PC-3 (cell line): ENCODE results near the gene GGA3. TPM values are rescaled to one million over a fixed set of nuclear protein-coding genes. Genes with fewer than 3 reads are reported as not detected.

ENCODE experiments used
- ATAC-seq: fragments of 200-7000 bp; cut with Tn5 transposase; 2 replicates; pipeline ENCODE4 v1.9.1; 2020; ENCODE audit warnings: mild to moderate bottlenecking, moderate library complexity
- Bru-seq: library from RNA; stranded (reverse); fragments of 400-500 nt; gene quantifications from one replicate; lab custom pipeline; 2021; lab: Mats Ljungman, UMichigan
- BruChase-seq, 2 experiments: library from RNA; stranded (reverse); fragments of 400-500 nt; gene quantifications; one replicate each; lab custom pipeline; 2021; lab: Mats Ljungman, UMichigan
- BruUV-seq: library from RNA; stranded (reverse); fragments of 400-500 nt; replicated peaks from 2 replicates; lab custom pipeline; 2021; lab: Mats Ljungman, UMichigan
- CTCF ChIA-PET: fragments of 300-600 bp; sonication (Branson Sonifier 250); formaldehyde crosslinking; loops from one replicate; lab custom pipeline; 2022; ENCODE audit warnings: antibody characterized with exemption; lab: Charles Lee
- POLR2A ChIA-PET: fragments of 300-600 bp; sonication (Branson Sonifier 250); formaldehyde crosslinking; loops from one replicate; lab custom pipeline; 2022; ENCODE audit warnings: antibody characterized with exemption; ENCODE audit not compliant: unreplicated experiment; lab: Charles Lee
- DNase-seq: peaks from one replicate; pipeline ENCODE4 v3.0.0-alpha.2; 2015
- H2AFZ ChIP-seq: fragments of 300-600 bp; sonication (generic); 2 replicates; pipeline ENCODE4 v1.6.0; 2016; ENCODE audit warnings: antibody characterized with exemption, low read length
- H3F3A ChIP-seq: fragments of 300-600 bp; sonication (generic); one replicate; pipeline ENCODE4 v1.6.0; 2017; ENCODE audit warnings: antibody characterized with exemption, low read length, control low read depth, mild to moderate bottlenecking; ENCODE audit not compliant: unreplicated experiment
- H3K27ac ChIP-seq: fragments of 300-600 bp; sonication (generic); 2 replicates; pipeline ENCODE4 v1.5.1; 2016; ENCODE audit warnings: mild to moderate bottlenecking, low read length
- H3K27me3 ChIP-seq: fragments of 300-600 bp; sonication (generic); 2 replicates; pipeline ENCODE4 v1.6.1; 2016; ENCODE audit warnings: low read length, mixed read lengths
- H3K36me3 ChIP-seq: fragments of 300-600 bp; sonication (generic); 2 replicates; pipeline ENCODE4 v1.6.1; 2016; ENCODE audit warnings: low read depth, mixed run types, low read length, mixed read lengths
- H3K4me1 ChIP-seq: fragments of 300-600 bp; sonication (generic); 2 replicates; pipeline ENCODE4 v1.5.1; 2016; ENCODE audit warnings: low read length; ENCODE audit not compliant: insufficient read depth
- H3K4me2 ChIP-seq: fragments of 300-600 bp; sonication (generic); 2 replicates; pipeline ENCODE4 v1.6.0; 2016; ENCODE audit warnings: low read length
- H3K4me3 ChIP-seq: fragments of 300-600 bp; sonication (generic); 2 replicates; pipeline ENCODE4 v1.5.1; 2016; ENCODE audit warnings: mild to moderate bottlenecking, low read length, mixed read lengths
- H3K79me2 ChIP-seq: fragments of 300-600 bp; sonication (generic); 2 replicates; pipeline ENCODE4 v1.6.1; 2017; ENCODE audit warnings: low read length, mixed read lengths
- H3K9ac ChIP-seq: fragments of 300-600 bp; sonication (generic); 2 replicates; pipeline ENCODE4 v1.6.0; 2016; ENCODE audit warnings: mild to moderate bottlenecking, low read length
- H3K9me2 ChIP-seq: fragments of 300-600 bp; sonication (generic); replicated peaks from 2 replicates; pipeline ENCODE4 v1.6.1; 2016; ENCODE audit warnings: mixed run types, low read length, mixed read lengths
- H3K9me3 ChIP-seq: fragments of 300-600 bp; sonication (generic); 2 replicates; pipeline ENCODE4 v1.6.1; 2016; ENCODE audit warnings: low read length, mixed read lengths
- H4K20me1 ChIP-seq: fragments of 300-600 bp; sonication (generic); 2 replicates; pipeline ENCODE4 v1.6.1; 2016; ENCODE audit warnings: low read length, mixed read lengths
- CTCF ChIP-seq: fragments of 300-600 bp; sonication (generic); conservative IDR thresholded peaks from 2 replicates; pipeline ENCODE4 v1.5.1; 2017; ENCODE audit warnings: antibody characterized with exemption, low read depth, mild to moderate bottlenecking, low read length
- EZH2 ChIP-seq: fragments of 300-600 bp; sonication (generic); IDR thresholded peaks from one replicate; pipeline ENCODE4 v1.6.1; 2017; ENCODE audit warnings: antibody characterized with exemption, mild to moderate bottlenecking, low read length; ENCODE audit not compliant: unreplicated experiment
- EZH2phosphoT487 ChIP-seq: fragments of 300-600 bp; sonication (generic); IDR thresholded peaks from 2 replicates; pipeline ENCODE4 v1.6.1; 2018; ENCODE audit warnings: mild to moderate bottlenecking, antibody characterized with exemption, low read length, borderline replicate concordance
- intact Hi-C: fragments of 100-400 bp; cut with micrococcal nuclease; formaldehyde crosslinking; loops from 2 replicates; pipeline ENCODE4 v1.9.0; 2023
- long read RNA-seq: library from polyadenylated mRNA; unstranded; transcript quantifications from one replicate; pipeline ENCODE4 v2.0.0, GENCODE V29; 2021; ENCODE audit not compliant: unreplicated experiment
- total RNA-seq: library from RNA; depleted of rRNA; stranded (reverse); fragments of >200 nt; gene quantifications from 2 replicates; pipeline ENCODE4 v1.2.3, GENCODE V29; 2014; rRNA removed

GGA3 gene
- total RNA-seq (38.8 and 40.1 TPM in 2 replicates), Bru-seq, nascent RNA (percentile 85 among the genes with signal in this experiment), BruChase-seq, experiment 1, labeled RNA remaining after a 6-hour chase (percentile 95 among the genes with signal in this experiment), BruChase-seq, experiment 2, labeled RNA remaining after a 2-hour chase (percentile 93 among the genes with signal in this experiment)
- long read RNA-seq, full-length matches to known transcripts: 16 of 121 reads
- long read RNA-seq, partial matches to known transcripts: 33 of 121 reads
- long read RNA-seq, other reads (novel, unspliced or antisense): 72 of 121 reads

GRCh38 chr17:75261336-75262111 is at the start of gene GGA3, which contains the start of gene MRPS7:
TSS of gene GGA3 (minus strand) at chr17:75261606. CDS start at chr17:75261587, 19 bp downstream.
TSS of gene MRPS7 (plus strand) at chr17:75261879. CDS start at chr17:75261901, 22 bp downstream.
- peak within 1 kb of the TSS; percentile 98 for H3K9ac ChIP-seq
- H3K27ac ChIP-seq: peak within 1 kb of the TSS; percentile 88
- peak within 1 kb of the TSS; percentile 96 for H3K4me3 ChIP-seq
- DNase-seq (peak; percentile 97), ATAC-seq (peak; percentile 95)
- no peaks in the 10 kb centered on the region for H3K9me2 ChIP-seq
- H3K4me1 ChIP-seq: peaks cover 21% of the 10 kb centered on the region
- peak within 1 kb of the TSS; percentile 95 for H3K4me2 ChIP-seq
- POLR2A ChIA-PET: interaction anchor here (0.6 to 2.3 kb wide), 6 partner anchors 9 to 70 kb away, joined by 3 to 25 read pairs (median 3); partner anchors contain the start of genes MIF4GD and SLC25A19
- H4K20me1 ChIP-seq: no peaks in the 10 kb centered on the region
- H2AFZ ChIP-seq: peak within 1 kb of the TSS; percentile 83
- intact Hi-C loops: loop anchor here (1.0 kb wide), 1 partner anchor 9 kb away; no protein-coding TSS in a partner anchor
- no peaks in the 10 kb centered on the region for H3K9me3 ChIP-seq
- H3K27me3 ChIP-seq: no peaks in the 10 kb centered on the region
- BruUV-seq: no TSS peak
- peaks cover 19% of the 10 kb centered on the region for H3K36me3 ChIP-seq
- H3F3A ChIP-seq: no peaks in the 10 kb centered on the region
- CTCF ChIA-PET: interaction anchor here (0.5 to 4.4 kb wide), 6 partner anchors 8 to 90 kb away, joined by 3 to 27 read pairs (median 3); partner anchors contain the start of genes MIF4GD and SLC25A19
- TF ChIP-seq EZH2: no peak
- no peak for TF ChIP-seq CTCF
- TF ChIP-seq EZH2phosphoT487: no peak
- H3K79me2 ChIP-seq: peaks cover 63% of the 10 kb centered on the region

GRCh38 chr17:75308732-75309629 is 47.6 kb upstream of the GGA3 start:
- ChIA-PET POLR2A (interaction anchor here (0.7 kb wide), 1 partner anchor 252 kb away, joined by 6 read pairs; no protein-coding TSS in a partner anchor), CTCF (interaction anchor here (0.5 to 0.6 kb wide), 2 partner anchors 14 to 325 kb away, joined by 3 read pairs; no protein-coding TSS in a partner anchor)
- no TSS peak for BruUV-seq
- intact Hi-C loops: no loop called here
- Histone ChIP-seq H3K27me3 (no peaks in the 10 kb centered on the region), H3F3A (no peaks in the 10 kb centered on the region), H3K27ac (no peak overlapping the region), H3K9ac (no peak overlapping the region), H3K79me2 (no peaks in the 10 kb centered on the region), H4K20me1 (no peaks in the 10 kb centered on the region), H3K36me3 (no peaks in the 10 kb centered on the region), H3K4me2 (no peak overlapping the region), H3K4me3 (no peak overlapping the region), H3K9me2 (no peaks in the 10 kb centered on the region), H3K4me1 (no peaks in the 10 kb centered on the region), H3K9me3 (no peaks in the 10 kb centered on the region), H2AFZ (no peak overlapping the region)
- peak; percentile 28 for ATAC-seq
- no peak for DNase-seq
- TF ChIP-seq CTCF (no peak), EZH2phosphoT487 (no peak), EZH2 (no peak)
